ENCODE results near the gene PAK4. TPM values are rescaled to one million over a fixed set of nuclear protein-coding genes. Genes with fewer than 3 reads are reported as not detected.

The PAK4 gene
- total RNA-seq, 1 experiment from 2014 or later: 90.1 TPM

GRCh38 chr19:39132344-39132969 lies 6.9 kb downstream of the PAK4 start (continued):
- TF ChIP-seq, protein P1, sequence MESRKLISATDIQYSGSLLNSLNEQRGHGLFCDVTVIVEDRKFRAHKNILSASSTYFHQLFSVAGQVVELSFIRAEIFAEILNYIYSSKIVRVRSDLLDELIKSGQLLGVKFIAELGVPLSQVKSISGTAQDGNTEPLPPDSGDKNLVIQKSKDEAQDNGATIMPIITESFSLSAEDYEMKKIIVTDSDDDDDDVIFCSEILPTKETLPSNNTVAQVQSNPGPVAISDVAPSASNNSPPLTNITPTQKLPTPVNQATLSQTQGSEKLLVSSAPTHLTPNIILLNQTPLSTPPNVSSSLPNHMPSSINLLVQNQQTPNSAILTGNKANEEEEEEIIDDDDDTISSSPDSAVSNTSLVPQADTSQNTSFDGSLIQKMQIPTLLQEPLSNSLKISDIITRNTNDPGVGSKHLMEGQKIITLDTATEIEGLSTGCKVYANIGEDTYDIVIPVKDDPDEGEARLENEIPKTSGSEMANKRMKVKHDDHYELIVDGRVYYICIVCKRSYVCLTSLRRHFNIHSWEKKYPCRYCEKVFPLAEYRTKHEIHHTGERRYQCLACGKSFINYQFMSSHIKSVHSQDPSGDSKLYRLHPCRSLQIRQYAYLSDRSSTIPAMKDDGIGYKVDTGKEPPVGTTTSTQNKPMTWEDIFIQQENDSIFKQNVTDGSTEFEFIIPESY (IDR thresholded peaks at IDR 0.05; ENCODE audit: extremely low read depth, insufficient replicate concordance, low read length): no peak
- TF ChIP-seq CBX3 (IDR thresholded peaks at IDR 0.05; ENCODE audit: low read depth): no peak

DNA sequence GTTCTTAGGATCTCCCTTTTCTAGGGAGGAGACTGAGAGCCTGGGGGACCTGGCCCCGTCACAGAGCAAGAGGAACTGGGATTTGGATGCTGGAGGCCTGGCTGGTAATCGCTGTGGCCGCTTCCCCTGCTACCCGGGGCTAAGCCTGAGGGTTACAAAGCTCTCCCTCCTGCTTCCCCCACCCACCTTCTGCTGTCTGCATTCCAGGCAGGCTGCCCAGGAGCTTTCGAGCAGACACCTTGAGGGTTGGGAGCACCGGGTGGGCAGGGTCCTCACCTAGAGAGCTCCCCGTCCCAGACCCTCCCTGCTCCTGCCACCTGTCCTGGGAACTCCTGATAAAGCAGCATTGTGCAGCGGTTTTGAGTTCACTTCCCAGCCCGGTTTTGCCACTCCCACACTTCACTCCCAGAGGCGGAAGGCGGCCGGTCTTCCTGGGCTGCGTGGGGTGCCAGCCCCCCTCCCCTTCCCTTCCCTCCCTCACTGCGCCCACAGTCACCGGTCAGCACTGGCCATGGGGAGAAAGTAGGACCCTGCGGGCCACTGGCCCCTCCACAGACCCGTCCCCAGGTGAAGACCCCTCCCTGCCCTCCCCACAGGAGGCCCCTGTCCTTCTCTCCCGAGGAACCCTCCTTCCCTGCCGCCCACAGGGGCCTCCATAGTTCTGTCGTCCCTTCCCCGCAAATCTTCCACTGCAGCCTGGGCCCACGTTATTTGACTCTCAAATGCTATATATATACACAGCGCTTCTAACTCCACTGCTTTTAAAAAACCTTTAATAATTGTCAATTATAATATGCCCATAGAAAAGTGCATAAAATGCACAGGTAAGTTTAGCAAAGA lies 8.1 kb downstream of the PAK4 start:
- H2AFZ ChIP-seq (ENCODE audit: low read depth, low read length, poor library complexity, severe bottlenecking): no peak overlapping the region
- no peak overlapping the region for H3K4me3 ChIP-seq (replicated peaks in 1 of 2; ENCODE audit: low read depth in 1 of 2, low read length in 2 of 2)
- RAD21 ChIA-PET (ENCODE audit: low non-redundant PET in 1 of 2, low total read pairs in 2 of 2, uncharacterized antibody in 2 of 2, unreplicated experiment in 2 of 2): no interaction called here
- no peaks in the 10 kb centered on the region for H3K27me3 ChIP-seq (ENCODE audit: insufficient read depth, low read length)
- peaks cover 96% of the 10 kb centered on the region for H3K79me2 ChIP-seq (ENCODE audit: insufficient read depth, low read length)
- H4K20me1 ChIP-seq (ENCODE audit: insufficient read depth): no peaks in the 10 kb centered on the region
- peaks cover 11 to 20% of the 10 kb centered on the region in 2 experiments for H3K4me1 ChIP-seq (ENCODE audit: control insufficient read depth in 1 of 2, insufficient read depth in 2 of 2, low read length in 2 of 2)
- intact Hi-C loops (cut with micrococcal nuclease): no loop called here
- ATAC-seq (no peak), DNase-seq (ENCODE audit: low read depth, low spot score) (no peak)
- POLR2A ChIA-PET: interaction anchor here (1.1 kb wide), 1 partner anchor 20 kb away, joined by 4 read pairs; no protein-coding TSS in a partner anchor
- CTCF ChIA-PET: interaction anchor here (1.0 kb wide), 1 partner anchor 21 kb away, joined by 5 read pairs; no protein-coding TSS in a partner anchor
- BruUV-seq (replicated peaks): no TSS peak
- no peak overlapping the region for H3K27ac ChIP-seq (ENCODE audit: low read depth, low read length)
- H3K9me3 ChIP-seq (ENCODE audit: control insufficient read depth in 1 of 2, insufficient read depth in 1 of 2, low read depth in 1 of 2, low read length in 2 of 2): no peaks in the 10 kb centered on the region
- H3K4me2 ChIP-seq (ENCODE audit: low read length): no peak overlapping the region
- no peaks in the 10 kb centered on the region for H3K9me2 ChIP-seq (ENCODE audit: insufficient read depth)
- no peak overlapping the region for H3K9ac ChIP-seq (ENCODE audit: low read length)
- no peaks in the 10 kb centered on the region for H3K36me3 ChIP-seq (ENCODE audit: control insufficient read depth in 1 of 2, insufficient read depth in 2 of 2, low read length in 2 of 2)
- TF ChIP-seq EZH2 (IDR thresholded peaks at IDR 0.05) (no peak), ELF1 (IDR thresholded peaks at IDR 0.05; ENCODE audit: borderline replicate concordance, low read depth) (no peak), SRF (IDR thresholded peaks at IDR 0.05; ENCODE audit: low read depth) (no peak), MAX (IDR thresholded peaks at IDR 0.05) (no peak), TCF7L2 (IDR thresholded peaks at IDR 0.05; ENCODE audit: borderline replicate concordance, extremely low read depth, insufficient read depth, insufficient read length) (no peak), JUND (IDR thresholded peaks at IDR 0.05) (no peak), REST (IDR thresholded peaks at IDR 0.05; ENCODE audit: low read depth) (no peak), SIN3A (IDR thresholded peaks at IDR 0.05; ENCODE audit: low read depth) (no peak), EZH2phosphoT487 (IDR thresholded peaks at IDR 0.05; ENCODE audit: borderline replicate concordance) (no peak), POLR2AphosphoS5 (IDR thresholded peaks at IDR 0.05; ENCODE audit: low read depth, low read length) (no peak), CEBPB (IDR thresholded peaks at IDR 0.05; ENCODE audit: low read depth) (no peak)
- TF ChIP-seq, protein P2, sequence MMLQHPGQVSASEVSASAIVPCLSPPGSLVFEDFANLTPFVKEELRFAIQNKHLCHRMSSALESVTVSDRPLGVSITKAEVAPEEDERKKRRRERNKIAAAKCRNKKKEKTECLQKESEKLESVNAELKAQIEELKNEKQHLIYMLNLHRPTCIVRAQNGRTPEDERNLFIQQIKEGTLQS (IDR thresholded peaks at IDR 0.05): no peak
- TF ChIP-seq, protein P3, sequence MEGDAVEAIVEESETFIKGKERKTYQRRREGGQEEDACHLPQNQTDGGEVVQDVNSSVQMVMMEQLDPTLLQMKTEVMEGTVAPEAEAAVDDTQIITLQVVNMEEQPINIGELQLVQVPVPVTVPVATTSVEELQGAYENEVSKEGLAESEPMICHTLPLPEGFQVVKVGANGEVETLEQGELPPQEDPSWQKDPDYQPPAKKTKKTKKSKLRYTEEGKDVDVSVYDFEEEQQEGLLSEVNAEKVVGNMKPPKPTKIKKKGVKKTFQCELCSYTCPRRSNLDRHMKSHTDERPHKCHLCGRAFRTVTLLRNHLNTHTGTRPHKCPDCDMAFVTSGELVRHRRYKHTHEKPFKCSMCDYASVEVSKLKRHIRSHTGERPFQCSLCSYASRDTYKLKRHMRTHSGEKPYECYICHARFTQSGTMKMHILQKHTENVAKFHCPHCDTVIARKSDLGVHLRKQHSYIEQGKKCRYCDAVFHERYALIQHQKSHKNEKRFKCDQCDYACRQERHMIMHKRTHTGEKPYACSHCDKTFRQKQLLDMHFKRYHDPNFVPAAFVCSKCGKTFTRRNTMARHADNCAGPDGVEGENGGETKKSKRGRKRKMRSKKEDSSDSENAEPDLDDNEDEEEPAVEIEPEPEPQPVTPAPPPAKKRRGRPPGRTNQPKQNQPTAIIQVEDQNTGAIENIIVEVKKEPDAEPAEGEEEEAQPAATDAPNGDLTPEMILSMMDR (IDR thresholded peaks at IDR 0.05 in 2 of 3, conservative IDR thresholded peaks at IDR 0.05 in 1 of 3; ENCODE audit: borderline replicate concordance in 1 of 3, insufficient read depth in 1 of 3, low read depth in 2 of 3, low read length in 2 of 3): no peak
